ENCODE results near the gene SYNGR2.
"Not testable (repeated sequence)": the region's sequence is repeated elsewhere in the genome, so short reads cannot be mapped to it uniquely, and the experiment has no call there.

The SYNGR2 gene

DNA sequence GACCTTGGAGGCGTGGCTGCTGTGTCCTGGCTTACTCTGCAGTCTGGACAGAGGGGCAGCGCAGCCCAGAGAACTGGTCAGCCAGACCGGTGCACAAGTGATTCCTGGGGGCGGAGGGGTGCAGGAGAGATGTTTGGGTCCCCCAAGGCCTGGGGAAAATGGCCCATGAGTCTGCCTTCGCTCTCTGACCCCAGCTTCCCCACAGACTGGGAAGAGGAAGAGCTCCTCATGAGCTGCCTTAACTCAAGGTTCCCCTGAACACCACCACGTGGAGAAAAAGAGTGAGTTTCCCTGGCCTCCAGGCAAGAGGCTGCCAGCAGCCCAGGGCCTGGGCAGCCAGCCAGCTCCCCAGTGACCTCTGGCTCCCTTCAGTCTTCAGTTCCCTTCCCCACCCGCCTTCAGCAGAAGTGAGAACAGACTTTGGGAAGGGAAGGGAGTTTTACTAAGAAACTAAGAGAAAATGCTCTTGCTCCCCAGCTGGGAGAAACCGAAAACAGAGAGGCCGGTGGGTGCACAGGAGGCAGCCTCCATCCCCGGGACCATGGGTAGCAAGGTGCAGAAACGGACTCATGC lies 24.1 kb upstream of the SYNGR2 start:
- peak; percentile 98 for DNase-seq

DNA sequence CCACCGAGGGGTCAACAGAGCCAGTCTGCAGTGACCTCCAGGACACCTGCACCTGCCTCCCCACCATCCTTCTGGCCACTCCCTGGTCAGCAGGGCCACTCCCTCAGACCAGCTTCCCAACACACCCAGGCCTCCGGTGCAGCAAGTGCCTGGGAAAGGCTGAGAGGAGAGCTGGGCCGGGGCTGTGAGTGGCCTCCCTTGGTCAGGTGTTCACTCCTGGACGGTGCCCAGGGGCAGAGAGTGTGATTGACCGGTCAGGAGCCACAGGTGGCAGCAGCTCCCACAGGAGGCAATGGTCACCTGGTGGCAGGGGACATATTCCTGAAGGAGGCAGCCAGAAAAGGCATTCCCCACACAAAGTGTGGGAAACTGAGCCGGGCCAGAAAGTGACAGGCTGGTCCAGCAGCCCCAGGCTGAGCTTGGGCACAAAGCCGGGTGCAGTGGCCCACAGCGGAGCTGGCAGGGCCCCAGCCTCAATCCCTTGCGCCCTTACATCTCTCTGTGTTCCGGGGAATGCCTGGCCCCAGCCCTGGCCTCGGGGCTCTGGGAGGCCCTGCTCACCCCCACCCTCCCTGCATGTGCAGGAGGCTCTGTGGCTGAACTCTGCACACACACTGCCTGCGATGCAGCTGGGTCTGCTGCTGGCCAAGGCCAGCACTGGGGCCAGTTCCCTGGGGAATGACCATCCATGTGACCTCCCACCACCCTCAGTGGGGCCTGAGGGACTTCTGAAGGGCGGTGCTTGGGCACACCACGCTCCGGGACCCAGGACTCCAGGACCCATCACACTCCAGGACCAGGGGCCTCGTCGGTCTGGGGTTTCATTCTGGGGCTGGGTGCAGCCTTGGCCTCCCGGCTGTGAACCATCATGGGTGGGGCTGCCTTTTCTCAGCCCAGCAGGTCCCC lies 23.4 kb upstream of the SYNGR2 start:
- no peak for DNase-seq

GRCh38 chr17:78146471-78146869 lies 21.9 kb upstream of the SYNGR2 start:
- DNase-seq: no peak

GRCh38 chr17:78146881-78147280 lies 21.5 kb upstream of the SYNGR2 start:
- no peak for DNase-seq

DNA sequence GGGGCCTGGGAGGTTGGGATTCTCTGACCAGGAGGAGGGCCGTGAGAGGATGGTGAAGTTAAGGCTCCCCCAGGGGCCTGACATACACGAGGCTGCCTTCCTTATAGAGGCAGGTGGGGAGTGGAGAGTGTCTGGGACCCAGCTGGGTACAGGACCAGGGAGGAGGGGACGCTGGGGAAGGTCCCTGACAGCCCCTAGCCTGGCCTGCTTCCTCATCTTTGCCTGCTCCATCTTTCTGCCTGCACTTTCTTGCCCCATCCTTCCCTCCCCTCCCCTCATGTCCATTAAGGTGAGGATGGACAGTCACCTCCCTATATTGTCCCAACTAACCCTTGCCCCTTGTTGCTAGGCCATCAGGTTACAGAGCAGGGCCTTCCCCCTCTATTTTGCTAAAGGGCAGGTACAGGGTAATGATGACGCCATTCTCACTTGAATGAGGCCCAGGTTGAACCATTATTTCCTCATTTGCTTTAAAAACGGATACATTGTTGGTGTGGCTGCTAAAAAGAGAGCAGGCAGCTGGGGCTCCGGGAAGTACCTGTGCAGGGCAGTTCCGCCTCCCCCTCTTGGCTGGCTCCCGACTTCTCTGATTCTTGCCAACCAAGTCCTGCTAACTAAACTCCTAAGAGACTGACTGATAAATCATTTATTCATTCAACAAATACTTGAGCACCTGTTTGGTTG lies 20.9 kb upstream of the SYNGR2 start:
- no peak for DNase-seq

DNA sequence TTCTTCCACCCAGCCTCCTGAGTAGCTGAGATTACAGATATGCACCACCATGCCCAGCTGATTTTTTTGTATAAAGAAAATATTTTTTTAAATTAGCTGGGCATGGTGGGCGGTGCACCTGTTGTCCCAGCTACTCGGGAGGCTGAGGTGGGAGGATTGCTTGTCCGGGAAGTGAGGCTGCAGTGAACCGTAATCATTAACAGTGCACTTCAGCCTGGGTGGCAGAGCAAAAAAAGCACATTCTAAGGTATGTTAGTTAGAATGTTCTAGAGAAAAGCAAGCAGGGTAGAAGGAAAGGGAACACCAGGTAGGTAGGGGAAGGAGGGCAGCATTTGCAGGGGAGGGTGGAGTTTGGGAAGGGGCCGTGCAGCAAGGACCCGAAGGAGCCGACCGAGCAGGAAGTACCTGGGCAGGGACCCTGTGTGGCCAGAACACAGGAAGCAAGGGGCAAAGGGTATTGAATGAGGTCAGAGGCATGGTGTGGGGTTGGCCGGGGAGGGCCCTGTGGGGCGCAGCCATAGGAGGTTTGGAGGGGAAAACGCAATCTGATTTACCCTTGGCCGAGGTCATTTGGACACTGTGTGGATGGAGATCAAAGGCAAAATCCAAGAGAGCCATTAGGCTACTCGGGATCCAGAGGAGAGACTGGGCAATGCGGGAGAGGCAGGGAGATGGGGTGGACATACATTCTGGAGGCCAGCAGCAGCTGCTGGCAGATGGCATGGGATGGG lies 19.9 kb upstream of the SYNGR2 start:
- DNase-seq: no peak

DNA sequence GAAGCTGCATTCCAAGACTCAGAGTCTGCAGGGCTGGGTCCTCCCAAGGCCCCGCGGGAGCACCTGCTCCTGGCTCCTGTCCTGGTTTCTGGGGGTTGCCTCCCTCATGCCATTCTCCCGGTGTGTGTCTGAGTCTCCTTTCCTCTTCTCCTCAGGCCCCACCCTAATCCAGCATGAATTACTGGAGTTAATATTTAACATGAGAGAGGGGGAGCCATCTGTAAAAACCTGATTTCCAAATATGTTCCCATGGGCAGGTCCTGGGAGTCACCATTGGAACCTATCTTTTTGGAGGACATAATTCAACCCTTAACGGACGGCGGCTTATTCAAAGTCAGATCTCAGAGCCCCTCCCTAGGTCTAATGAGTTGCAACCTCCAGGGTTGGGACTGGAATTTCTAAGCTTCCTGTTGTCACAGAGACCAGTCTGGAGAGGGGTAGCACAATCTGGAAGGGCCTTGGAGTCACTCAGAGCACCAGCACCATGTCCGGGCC lies 16.8 kb upstream of the SYNGR2 start:
- no peak for DNase-seq

DNA sequence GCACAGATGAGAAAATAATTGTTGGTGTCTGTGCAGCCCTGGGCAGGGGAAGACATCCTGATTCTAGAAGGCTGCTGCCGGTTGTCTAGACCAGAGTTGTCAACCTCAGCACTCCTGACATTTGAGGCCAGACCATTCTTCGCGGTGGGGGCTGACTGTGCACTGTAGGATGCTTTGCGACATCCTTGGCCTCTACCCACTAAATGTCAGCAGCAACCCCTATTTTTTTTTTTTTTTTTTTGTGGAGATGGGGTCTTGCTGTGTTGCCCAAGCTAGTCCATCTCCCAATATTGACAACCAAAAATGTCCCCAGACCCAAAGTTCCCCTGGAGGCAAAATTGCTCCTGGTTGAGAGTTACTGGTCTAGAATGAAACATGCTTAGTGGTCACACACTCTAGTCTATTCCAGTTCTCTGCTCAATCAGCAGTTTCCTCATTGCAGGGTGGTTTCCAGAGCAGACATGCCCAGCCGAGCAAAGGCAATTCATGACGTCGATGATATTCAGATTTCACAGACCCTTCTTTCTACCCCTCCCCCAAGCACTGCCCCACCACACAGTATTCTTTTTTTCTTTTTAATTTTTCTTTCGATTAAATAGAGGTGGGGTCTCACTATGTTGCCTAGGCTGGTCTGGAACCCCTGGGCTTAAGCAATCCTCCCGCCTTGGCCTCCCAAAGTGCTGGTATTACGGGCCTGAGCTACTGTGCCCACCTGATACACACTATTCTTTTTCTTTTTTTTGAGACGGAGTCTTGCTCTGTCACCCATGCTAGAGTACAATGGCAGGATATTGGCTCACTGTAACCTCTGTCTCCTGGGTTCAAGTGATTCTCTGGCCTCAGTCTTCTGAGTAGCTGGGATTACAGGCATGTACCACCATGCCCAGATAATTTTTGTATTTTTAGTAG lies 13.2 kb upstream of the SYNGR2 start:
- DNase-seq: peak; percentile 89

DNA sequence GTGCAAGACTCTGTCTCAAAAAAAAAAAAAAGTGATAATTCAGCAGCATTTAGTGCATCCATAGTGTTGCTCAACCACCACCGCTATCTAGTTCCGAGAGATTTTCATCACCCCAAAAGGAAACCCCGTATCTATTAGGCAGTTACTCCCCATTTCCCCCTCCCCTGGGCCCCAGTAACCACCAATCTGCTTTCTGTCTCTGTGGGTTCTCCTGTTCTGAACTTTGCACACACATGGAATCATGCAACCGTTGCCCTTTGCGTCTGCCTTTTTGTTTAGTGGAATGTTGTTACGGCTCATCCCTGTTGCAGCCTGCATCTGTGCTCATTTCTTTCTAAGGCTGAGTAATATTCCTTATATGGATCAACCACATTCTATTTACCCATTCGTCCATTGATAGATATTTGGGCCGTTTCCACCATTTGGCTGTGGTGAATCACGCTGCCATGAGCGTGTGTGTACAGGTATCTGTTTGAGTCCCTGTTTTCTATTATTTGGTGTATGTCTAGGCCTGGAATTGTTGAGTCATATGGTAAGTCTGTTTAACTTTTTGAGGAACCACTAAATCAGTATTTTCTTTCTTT lies 8.7 kb upstream of the SYNGR2 start:
- DNase-seq: peak; percentile 47

- no peak for DNase-seq
These were observed 4.3 kb upstream of the SYNGR2 start for GRCh38 chr17:78163881-78164747.

DNA sequence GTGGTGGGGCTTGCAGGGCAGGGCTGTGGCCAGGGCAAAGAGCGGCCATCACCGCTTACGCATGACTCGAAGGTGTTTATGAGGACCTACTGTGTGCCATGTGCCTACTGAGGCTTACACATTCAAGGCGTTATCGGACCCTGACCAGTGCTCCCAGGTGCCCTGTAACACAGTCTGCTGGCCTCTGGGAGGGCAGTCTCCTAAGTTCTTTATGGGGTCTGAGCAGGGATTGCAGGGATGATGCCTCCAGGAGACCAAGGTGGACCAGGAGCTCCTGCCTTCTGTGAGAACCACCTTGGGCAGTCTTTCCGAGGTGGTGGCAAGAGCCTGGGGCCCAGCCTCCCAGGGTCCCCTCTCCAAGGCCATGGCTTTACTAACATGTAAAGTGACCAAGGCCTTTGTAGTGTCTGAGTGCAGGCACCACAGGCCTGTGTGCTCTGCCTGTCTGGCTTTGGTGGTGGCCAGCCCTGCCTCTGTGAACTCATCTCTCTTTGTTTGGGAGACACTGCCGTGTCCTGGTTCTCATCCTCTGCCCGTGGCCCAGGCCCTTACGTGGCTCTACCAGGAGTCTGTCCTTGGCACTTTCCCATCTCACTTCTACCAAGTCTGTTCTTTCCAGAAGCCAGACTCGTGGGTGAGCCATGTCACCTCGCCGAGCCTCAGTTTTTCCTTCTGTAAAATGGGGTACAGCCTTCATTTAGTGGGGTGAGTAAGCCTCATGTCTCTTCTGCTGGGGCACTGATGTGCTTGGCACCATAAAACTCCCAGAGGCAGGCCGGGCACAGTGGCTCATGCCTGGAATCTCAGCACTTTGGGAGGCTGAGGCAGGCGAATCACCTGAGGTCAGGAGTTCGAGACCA lies 3.4 kb upstream of the SYNGR2 start:
- no peak for DNase-seq

DNA sequence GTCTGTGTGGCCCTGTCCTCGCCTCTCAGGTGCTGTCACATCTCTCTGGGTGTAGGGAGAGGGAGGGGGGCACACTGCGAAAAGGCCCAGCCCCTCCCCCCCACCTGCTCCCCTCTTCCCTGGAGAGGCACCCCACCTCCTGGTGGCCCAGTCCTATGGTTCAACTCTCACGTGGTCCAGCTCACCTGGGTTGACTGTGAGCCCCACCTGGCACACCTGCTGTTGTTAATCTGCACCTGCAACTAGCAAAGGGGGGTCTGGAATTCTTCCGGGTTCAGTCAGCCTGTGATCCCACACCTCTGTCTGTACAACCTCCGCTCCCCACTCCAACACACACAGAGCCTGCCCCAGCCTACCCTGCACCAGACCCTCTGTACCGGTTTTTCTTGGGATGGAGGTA lies 2.0 kb upstream of the SYNGR2 start:
- no peak for DNase-seq

DNA sequence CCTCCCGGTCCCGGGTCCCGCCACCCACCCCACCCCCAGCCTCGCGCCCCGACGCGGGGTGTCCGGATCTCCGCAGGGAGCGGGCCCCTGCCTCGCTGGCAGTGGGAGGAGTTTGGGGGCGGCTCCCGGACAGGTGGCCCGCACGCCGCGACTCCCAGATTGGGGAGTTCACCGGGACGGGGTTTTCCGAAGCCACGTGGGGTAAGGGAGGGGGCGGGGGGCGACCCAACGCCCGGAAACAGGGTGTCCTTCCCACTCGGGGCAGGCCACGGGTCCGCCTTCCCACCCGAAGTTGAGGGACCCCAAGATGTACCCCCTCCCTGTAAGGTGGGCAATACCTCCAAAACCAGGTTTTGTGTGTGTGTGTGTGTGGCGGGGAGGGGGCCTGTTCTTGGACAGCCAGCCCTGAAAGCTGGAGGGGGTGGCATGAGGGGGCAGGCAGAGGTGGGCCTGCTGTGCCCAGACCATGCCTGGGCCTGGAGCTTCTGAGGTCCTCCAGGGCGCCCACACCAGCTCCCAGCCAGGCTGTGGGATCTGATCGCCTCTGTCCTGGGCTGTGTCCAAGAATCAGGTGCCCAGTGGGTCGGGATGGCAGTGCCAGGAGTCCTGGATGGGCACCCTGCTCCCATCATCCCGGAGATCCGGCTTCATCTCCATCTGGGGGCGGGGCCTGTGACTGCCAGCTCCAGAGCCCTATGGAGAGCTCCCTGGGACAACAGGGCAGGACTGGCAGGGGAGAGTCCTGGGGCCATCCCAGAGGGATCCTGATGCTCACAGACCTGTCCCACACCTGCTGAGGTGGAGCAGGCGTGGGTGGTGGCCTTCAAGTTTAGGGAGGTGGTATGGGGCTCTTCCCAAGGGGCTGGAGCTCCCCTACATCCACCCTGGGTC lies 767 bp downstream of the SYNGR2 start:
- DNase-seq: peak; percentile 37

GRCh38 chr17:78170692-78171590 lies 2.6 kb downstream of the SYNGR2 start:
- peak; percentile 27 for DNase-seq

DNA sequence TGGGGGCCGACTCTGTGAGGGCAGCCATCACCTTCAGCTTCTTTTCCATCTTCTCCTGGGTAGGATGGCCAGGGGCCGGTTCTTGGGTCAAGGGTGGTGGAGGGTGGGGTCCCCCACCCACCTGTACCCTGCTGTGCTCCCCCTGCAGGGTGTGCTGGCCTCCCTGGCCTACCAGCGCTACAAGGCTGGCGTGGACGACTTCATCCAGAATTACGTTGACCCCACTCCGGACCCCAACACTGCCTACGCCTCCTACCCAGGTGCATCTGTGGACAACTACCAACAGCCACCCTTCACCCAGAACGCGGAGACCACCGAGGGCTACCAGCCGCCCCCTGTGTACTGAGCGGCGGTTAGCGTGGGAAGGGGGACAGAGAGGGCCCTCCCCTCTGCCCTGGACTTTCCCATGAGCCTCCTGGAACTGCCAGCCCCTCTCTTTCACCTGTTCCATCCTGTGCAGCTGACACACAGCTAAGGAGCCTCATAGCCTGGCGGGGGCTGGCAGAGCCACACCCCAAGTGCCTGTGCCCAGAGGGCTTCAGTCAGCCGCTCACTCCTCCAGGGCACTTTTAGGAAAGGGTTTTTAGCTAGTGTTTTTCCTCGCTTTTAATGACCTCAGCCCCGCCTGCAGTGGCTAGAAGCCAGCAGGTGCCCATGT lies 3.3 kb downstream of the SYNGR2 start:
- not testable (repeated sequence) for DNase-seq

GRCh38 chr17:78172249-78173051 lies 4.1 kb downstream of the SYNGR2 start:
- DNase-seq: peak; percentile 65

Measured in suppressor macrophage treated with lipopolysaccharide for 4 hours (primary cell).